Endothelial cell (in vitro differentiated cells): ENCODE measurements around the gene MED1. TPM values are rescaled to one million over a fixed set of nuclear protein-coding genes. Genes with fewer than 3 reads are reported as not detected.
"Not testable (repeated sequence)": the region's sequence is repeated elsewhere in the genome, so short reads cannot be mapped to it uniquely, and the experiment has no call there.

Source experiments
- DNase-seq: peaks from one replicate; pipeline ENCODE4 v3.0.0; 2021; ENCODE audit warnings: low spot score
- H3K27ac Mint-ChIP-seq: one replicate; pipeline ENCODE4 v1.8.0; 2021; ENCODE audit warnings: mixed read lengths, inconsistent platforms; ENCODE audit not compliant: unreplicated experiment
- H3K27me3 Mint-ChIP-seq: one replicate; pipeline ENCODE4 v1.8.0; 2021; ENCODE audit warnings: mild to moderate bottlenecking, moderate library complexity, mixed read lengths, inconsistent platforms; ENCODE audit not compliant: unreplicated experiment
- H3K36me3 Mint-ChIP-seq: one replicate; pipeline ENCODE4 v1.8.0; 2021; ENCODE audit warnings: mild to moderate bottlenecking, low read depth, mixed read lengths, inconsistent platforms; ENCODE audit not compliant: unreplicated experiment
- H3K4me1 Mint-ChIP-seq: one replicate; pipeline ENCODE4 v1.8.0; 2021; ENCODE audit warnings: mild to moderate bottlenecking, mixed read lengths, inconsistent platforms; ENCODE audit not compliant: unreplicated experiment
- H3K4me3 Mint-ChIP-seq: one replicate; pipeline ENCODE4 v1.8.0; 2021; ENCODE audit warnings: mild to moderate bottlenecking, mixed read lengths, inconsistent platforms; ENCODE audit not compliant: unreplicated experiment
- H3K9me3 Mint-ChIP-seq: one replicate; pipeline ENCODE4 v1.8.0; 2021; ENCODE audit warnings: mixed read lengths, inconsistent platforms; ENCODE audit not compliant: unreplicated experiment
- total RNA-seq: library from RNA; stranded (reverse); fragmentation: NEBNext Ultra II Directional; extraction: Animal tissue kit (Norgen Biotek cat#: 25700); gene quantifications from one replicate; pipeline ENCODE4 v1.2.1, GENCODE V29; 2021; ENCODE audit not compliant: unreplicated experiment
- TF ChIP-seq, protein P1 (sequence below): fragments of 200-600 bp; sonication (generic); IDR thresholded peaks from one replicate; pipeline ENCODE4 v1.5.0; 2021; ENCODE audit warnings: antibody characterized with exemption; ENCODE audit not compliant: unreplicated experiment

The MED1 gene
- total RNA-seq, 1 donor from 2014 or later: 45.8 TPM

DNA sequence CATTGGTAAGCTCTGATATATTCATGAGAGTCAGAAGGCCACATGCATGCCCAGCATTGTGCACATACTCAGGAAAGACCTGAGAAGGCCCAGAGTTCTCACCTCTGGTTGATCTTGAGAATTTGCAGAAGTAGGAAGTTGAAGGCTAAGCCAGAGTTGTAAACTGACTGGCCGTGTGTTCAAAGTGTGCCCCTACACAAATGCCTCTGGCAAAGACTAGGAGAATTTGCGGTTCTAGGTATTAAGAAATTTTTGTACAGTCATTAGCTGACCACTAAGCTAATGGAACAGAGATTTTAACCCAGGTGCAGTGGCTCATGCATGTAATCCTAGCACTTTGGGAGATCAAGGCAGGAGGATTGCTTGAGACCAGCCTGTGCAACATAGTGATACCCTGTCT, 74.6 kb downstream of the MED1 start:
- Mint-ChIP-seq H3K9me3 (no peaks in the 10 kb centered on the region), H3K27ac (no peak overlapping the region), H3K36me3 (no peaks in the 10 kb centered on the region), H3K27me3 (no peaks in the 10 kb centered on the region), H3K4me3 (no peak overlapping the region), H3K4me1 (no peaks in the 10 kb centered on the region)
- no peak for DNase-seq
- TF ChIP-seq, protein P1, sequence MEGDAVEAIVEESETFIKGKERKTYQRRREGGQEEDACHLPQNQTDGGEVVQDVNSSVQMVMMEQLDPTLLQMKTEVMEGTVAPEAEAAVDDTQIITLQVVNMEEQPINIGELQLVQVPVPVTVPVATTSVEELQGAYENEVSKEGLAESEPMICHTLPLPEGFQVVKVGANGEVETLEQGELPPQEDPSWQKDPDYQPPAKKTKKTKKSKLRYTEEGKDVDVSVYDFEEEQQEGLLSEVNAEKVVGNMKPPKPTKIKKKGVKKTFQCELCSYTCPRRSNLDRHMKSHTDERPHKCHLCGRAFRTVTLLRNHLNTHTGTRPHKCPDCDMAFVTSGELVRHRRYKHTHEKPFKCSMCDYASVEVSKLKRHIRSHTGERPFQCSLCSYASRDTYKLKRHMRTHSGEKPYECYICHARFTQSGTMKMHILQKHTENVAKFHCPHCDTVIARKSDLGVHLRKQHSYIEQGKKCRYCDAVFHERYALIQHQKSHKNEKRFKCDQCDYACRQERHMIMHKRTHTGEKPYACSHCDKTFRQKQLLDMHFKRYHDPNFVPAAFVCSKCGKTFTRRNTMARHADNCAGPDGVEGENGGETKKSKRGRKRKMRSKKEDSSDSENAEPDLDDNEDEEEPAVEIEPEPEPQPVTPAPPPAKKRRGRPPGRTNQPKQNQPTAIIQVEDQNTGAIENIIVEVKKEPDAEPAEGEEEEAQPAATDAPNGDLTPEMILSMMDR: no peak

DNA sequence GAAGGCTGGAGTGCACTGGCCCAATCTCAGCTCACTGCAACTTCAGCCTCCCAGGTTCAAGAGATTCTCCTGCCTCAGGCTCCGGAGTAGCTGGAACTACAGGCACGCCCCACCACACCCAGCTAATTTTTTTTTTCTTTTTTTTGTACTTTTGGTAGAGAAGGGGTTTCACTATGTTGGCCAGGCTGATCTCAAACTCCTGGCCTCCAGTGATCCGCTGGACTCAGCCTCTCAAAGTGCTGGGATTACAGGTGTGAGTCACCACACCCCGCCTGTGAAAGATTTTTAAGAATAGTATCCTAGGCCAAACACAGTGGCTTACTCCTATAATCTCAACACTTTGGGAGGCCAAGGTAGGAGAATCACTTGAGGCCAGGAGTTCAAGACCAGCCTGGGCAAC, 83.3 kb downstream of the MED1 start:
- not testable (repeated sequence) for H3K4me1 Mint-ChIP-seq, H3K27ac Mint-ChIP-seq, H3K27me3 Mint-ChIP-seq, DNase-seq, H3K36me3 Mint-ChIP-seq, H3K9me3 Mint-ChIP-seq, H3K4me3 Mint-ChIP-seq

DNA sequence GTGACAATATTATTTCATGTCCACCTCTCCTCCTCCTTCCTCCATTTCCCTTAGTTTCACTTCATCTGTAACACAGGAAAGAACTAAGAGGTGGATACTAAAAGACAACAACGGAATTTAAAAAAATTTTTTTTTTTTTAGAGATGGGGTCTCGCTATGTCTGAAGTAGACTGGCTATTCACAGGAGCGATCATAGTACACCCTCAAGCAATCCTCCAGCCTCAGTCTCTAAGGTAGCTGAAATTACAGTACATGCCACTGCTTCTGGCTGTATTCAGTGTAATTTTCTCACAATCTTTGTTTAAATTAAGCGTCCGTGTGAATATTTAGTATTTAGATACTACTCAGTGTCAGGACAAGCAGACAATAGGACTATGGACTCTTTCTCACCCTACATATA, 85.2 kb downstream of the MED1 start:
- TF ChIP-seq, protein P1: no peak
- H3K4me3 Mint-ChIP-seq: no peak overlapping the region
- DNase-seq: no peak
- H3K36me3 Mint-ChIP-seq: no peaks in the 10 kb centered on the region
- no peaks in the 10 kb centered on the region for H3K27me3 Mint-ChIP-seq
- no peaks in the 10 kb centered on the region for H3K9me3 Mint-ChIP-seq
- peaks cover 5% of the 10 kb centered on the region for H3K4me1 Mint-ChIP-seq
- no peak overlapping the region for H3K27ac Mint-ChIP-seq

DNA sequence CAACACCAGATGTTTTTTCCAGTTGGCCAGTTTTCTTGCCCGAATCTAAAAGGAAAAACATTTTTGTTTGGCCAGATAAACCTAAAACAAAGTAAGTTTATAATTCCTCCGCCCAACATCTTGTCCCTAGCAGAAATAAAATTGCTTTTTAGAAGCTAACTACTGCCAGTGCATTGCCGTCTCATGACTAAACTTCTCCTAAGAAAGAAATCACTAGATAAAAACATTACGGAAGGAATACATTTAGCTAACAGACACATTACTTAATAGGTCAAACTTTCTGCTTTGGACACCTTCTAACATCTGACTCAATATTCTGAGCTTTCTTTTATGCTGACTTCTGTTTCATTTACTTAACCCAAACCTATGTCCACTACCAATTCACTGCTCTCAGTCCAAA, 85.8 kb downstream of the MED1 start:
- Mint-ChIP-seq H3K9me3 (no peaks in the 10 kb centered on the region), H3K4me3 (no peak overlapping the region), H3K4me1 (peaks cover 5% of the 10 kb centered on the region), H3K27me3 (no peaks in the 10 kb centered on the region), H3K27ac (no peak overlapping the region), H3K36me3 (no peaks in the 10 kb centered on the region)
- DNase-seq: no peak
- TF ChIP-seq, protein P1: no peak

DNA sequence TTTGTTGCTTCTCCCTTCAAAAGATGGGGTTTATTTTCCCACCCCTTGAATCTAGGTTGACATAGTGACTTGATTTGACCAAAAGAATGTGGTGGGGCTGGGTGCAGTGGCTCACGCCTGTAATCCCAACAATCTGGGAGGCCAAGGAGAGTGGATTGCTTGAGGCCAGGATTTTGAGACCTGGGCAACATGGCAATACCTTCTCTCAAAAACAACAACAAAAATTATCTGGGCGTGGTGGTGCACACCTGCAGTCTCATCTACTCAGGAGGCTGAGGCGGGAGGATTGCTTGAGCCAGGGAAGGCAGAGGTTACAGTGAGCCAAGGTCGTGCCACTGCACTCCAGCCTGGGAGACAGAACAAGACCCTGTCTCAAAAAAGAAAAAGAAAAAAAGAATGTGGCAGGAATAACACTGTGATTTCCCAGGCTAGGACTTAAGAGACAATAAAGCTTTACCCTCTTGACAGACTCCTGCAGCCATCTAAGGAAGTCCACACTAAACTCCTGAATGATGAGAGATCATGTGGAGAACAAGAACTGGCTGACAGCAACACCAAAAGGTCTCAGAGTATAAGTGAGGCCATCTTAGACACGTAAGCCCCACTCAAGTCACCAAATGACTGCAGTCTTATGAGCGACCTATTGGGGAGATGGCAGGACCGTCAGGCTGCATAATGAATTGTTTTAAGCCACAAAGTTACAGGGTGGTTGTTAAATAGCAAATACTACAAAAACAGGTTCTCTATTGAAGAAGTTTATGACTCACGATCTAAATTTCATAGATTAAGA, 86.6 kb downstream of the MED1 start:
- no peak overlapping the region for H3K27ac Mint-ChIP-seq
- H3K36me3 Mint-ChIP-seq: no peaks in the 10 kb centered on the region
- no peak overlapping the region for H3K4me3 Mint-ChIP-seq
- peaks cover 5% of the 10 kb centered on the region for H3K4me1 Mint-ChIP-seq
- TF ChIP-seq, protein P1: no peak
- no peaks in the 10 kb centered on the region for H3K27me3 Mint-ChIP-seq
- no peak for DNase-seq
- H3K9me3 Mint-ChIP-seq: no peaks in the 10 kb centered on the region
